ENCODE results near the gene PRAMEF1.
"Not testable (repeated sequence)": the region's sequence is repeated elsewhere in the genome, so short reads cannot be mapped to it uniquely, and the experiment has no call there.

The PRAMEF1 gene

GRCh38 chr1:12775443-12775842 lies 15.8 kb upstream of the PRAMEF1 start:
- DNase-seq (ENCODE audit: low read depth) = no peak
- no peak for TF ChIP-seq CTCF (conservative IDR thresholded peaks at IDR 0.05; ENCODE audit: low read length)

GRCh38 chr1:12776801-12777557 lies 14.2 kb upstream of the PRAMEF1 start:
- no peak overlapping the region for H3K4me3 ChIP-seq (ENCODE audit: low read length)
- TF ChIP-seq CTCF (conservative IDR thresholded peaks at IDR 0.05; ENCODE audit: low read length) = no peak
- DNase-seq (ENCODE audit: low read depth) = no peak

More at GRCh38 chr1:12775443-12775842, 15.8 kb upstream of the PRAMEF1 start:
- H3K4me3 ChIP-seq (ENCODE audit: low read length) = no peak overlapping the region

- H3K4me3 ChIP-seq (ENCODE audit: low read length) = no peak overlapping the region
- no peak for DNase-seq (ENCODE audit: low read depth)
These were observed 13.1 kb upstream of the PRAMEF1 start for GRCh38 chr1:12778061-12778460.

GRCh38 chr1:12778907-12779306 lies 12.3 kb upstream of the PRAMEF1 start:
- peak; percentile 47 for DNase-seq (ENCODE audit: low read depth)
- H3K4me3 ChIP-seq (ENCODE audit: low read length) = no peak overlapping the region
- peak; percentile 43 for TF ChIP-seq CTCF (conservative IDR thresholded peaks at IDR 0.05; ENCODE audit: low read length)

More at GRCh38 chr1:12778061-12778460, 13.1 kb upstream of the PRAMEF1 start:
- TF ChIP-seq CTCF (conservative IDR thresholded peaks at IDR 0.05; ENCODE audit: low read length) = no peak

GRCh38 chr1:12781488-12781887 lies 9.7 kb upstream of the PRAMEF1 start:
- not testable (repeated sequence) for H3K4me3 ChIP-seq (ENCODE audit: low read length); DNase-seq (ENCODE audit: low read depth)
- TF ChIP-seq CTCF (conservative IDR thresholded peaks at IDR 0.05; ENCODE audit: low read length) = 0 out of 2 replicates have a peak, but pooled peaks have one; percentile 22

GRCh38 chr1:12783783-12784182 lies 7.4 kb upstream of the PRAMEF1 start:
- not testable (repeated sequence) for H3K4me3 ChIP-seq (ENCODE audit: low read length)
- peak; percentile 34 for TF ChIP-seq CTCF (conservative IDR thresholded peaks at IDR 0.05; ENCODE audit: low read length)
- DNase-seq (ENCODE audit: low read depth) = peak; percentile 25

- not testable (repeated sequence) for DNase-seq (ENCODE audit: low read depth)
These were observed 6.5 kb upstream of the PRAMEF1 start for GRCh38 chr1:12784729-12785128.

More at GRCh38 chr1:12784729-12785128, 6.5 kb upstream of the PRAMEF1 start:
- H3K4me3 ChIP-seq (ENCODE audit: low read length) = not testable (repeated sequence)

Measured in AG10803 (cell line).